NCI-H1436 (cell line): Measurements from ENCODE around the gene CSHL1.

Experiments
- DNase-seq: peaks from one replicate; lab custom pipeline; 2025; lab: John Stamatoyannopoulos, UW

The CSHL1 gene

GRCh38 chr17:63911041-63911635, at the start of gene CSHL1:
Gene CSHL1, minus strand, starts transcription at chr17:63911258. Its CDS starts 62 bp downstream, at chr17:63911196.
- DNase-seq, result no peak

GRCh38 chr17:63960430-63960829, 49.4 kb upstream of the CSHL1 start:
- no peak for DNase-seq

DNA sequence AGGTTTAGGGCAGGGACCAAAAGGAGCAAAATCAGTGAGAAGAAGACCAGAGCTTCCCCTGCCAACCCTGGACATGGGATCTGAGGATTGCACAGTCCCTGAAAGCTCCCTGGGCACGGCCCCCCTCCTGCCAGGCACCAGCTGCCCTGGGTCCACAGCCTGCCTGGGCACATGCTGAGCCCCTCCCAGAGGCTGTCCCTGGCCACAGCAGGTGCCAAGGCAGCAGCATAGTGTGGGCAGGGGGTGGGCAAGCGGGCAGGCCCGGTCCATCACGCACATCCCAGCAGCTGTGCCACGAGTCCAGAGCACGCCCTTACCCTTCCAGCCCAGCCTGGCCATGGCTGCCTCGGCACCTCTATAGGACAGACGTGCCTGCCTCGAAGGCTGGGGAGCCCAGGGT, 48.9 kb upstream of the CSHL1 start:
- DNase-seq, result no peak

GRCh38 chr17:63956296-63956920, 45.4 kb upstream of the CSHL1 start:
- DNase-seq, result no peak

- DNase-seq, result no peak
Observed at GRCh38 chr17:63955791-63956190, 44.7 kb upstream of the CSHL1 start.

GRCh38 chr17:63955232-63955631, 44.2 kb upstream of the CSHL1 start:
- no peak for DNase-seq

DNA sequence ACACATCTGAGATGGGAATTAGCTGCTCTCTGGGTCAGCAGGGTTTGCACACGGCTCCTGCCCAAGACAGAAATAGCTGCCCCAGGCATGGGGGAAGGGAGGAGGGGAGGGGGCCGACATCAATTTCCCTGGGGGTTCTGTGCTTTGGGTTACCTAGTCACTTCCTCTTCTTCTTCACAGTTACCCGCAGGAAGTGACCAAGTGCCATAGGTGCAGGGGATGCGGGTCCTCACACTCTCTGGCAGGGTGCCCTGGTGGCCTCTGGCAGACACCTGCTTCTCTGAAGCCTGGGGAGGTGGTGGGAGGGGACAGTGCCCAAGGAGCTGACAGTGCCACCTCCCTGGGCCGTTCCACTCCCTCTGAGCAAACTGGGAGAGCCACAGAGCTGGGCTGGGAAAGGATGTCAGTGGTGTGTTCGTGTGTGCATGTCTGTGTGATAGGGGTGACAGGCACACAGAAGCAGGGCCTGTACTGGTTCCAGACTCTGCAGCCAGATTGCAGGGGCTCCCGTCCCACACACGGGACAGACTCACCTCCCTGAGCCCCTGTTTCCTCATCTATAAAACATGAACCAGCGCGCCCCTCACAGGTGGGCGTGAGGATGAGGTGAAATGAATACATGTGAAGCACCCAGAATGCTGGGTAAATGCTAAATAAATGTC, 43.5 kb upstream of the CSHL1 start:
- DNase-seq, result peak; percentile 16

- DNase-seq, result no peak
Observed at GRCh38 chr17:63950940-63951907, 40.2 kb upstream of the CSHL1 start.

- no peak for DNase-seq
Observed at GRCh38 chr17:63949576-63950250, 38.7 kb upstream of the CSHL1 start.

- no peak for DNase-seq
Observed at GRCh38 chr17:63948521-63948920, 37.5 kb upstream of the CSHL1 start.

DNA sequence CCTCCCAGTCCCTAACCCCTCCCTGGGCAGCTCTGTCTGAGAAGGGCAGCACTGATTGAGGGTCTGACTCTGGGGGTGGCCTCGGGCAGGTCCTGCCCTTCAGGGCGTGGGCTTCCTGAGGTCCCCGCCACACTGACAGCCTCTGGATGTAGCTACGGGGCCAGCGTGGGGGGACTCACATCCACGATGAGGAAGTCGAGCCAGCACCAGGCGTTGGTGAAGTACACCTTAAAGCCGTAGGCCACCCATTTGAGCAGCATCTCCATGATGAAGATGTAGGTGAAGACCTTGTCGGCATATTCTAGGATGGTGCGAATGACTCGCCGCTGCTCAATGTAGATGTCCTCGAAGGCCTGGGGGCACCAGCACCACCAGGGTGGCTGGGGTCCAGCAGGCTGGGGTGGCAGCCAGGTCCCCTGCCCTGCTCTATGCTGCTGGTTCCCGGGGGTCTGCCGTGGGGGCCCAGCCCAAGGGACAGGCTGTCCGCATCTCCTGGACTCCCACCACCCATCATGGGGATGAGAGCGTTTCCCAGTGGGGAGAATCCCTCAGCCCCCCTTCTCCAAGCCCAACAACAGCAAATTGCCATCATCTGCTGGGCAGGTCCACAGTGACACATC, 36.8 kb upstream of the CSHL1 start:
- DNase-seq, result no peak

DNA sequence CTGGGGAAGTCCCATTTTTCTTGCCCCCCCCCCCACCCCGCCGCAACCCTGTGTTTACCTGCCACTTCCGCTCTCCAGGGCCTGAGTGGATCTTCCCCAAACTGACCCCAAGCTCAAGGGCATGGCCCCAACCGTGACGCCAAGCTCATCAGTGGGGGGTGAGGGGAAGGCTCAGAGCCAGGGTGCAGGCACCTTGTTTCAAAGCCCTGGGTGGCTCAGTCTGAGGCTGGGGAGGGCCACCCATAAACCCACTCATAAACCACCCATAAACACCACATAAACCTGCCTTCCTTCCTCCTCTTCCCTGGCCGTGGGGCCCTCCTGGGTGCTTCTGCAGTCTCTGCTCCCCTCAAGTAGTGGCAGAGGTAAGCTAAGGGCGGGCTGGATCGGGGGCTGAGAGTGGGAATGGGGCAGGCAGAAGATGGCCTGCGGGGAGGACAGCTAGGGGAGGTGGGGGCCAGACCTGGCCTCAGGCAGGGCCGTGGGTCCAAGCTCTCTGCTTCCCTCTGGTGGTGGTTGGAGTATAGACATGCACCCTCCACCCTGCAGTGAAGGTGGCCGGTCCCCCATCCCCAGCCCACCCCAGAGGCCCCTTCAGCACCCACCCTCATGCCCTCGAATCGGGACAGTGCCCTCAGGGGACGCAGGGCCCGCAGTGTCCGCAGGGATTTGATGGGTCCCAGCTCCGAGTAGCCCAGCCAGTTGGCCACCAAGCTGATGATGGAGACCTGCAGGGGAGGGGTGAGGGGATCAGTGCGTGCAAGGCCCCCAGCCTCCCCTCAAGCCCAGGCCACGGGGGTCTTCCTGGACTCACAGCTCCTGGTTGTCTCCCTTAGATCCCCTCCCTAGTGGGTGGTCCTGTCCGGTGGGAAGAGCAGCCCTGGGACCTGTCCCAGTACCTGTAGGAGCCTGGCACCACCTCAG, 35.6 kb upstream of the CSHL1 start:
- DNase-seq, result peak; percentile 58

DNA sequence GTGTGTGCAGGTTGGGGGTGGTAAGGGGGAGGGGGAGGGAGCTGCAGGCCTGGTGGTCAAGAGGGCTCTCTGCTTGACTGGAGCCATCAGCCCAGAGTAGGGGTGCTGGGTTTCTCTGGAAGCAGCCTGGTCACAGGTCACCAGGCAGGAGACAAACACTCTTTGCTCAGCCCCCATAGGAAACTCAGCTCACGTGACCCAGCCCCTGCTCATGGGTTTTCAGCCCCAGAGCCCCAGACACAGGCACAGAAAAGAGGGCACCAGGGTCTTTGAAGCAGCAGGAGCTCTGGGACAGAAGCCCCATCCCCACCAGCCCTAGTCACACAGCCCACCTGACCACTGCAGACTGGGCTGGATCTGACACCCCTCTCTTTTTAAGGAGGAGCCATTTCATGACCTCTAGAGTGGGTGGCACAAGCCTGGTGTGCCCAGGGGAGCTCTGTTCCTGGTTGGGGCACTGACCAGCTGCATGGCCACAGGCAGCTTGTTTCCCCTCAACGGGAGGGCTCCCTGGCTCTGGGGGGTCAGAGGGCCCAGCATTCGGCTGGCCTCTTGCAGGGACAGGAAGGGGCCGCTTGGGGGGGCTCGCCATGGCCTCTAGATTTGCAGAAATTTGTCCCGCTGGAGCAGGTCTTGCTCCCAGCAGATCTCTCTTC, 34.9 kb upstream of the CSHL1 start:
- no peak for DNase-seq

DNA sequence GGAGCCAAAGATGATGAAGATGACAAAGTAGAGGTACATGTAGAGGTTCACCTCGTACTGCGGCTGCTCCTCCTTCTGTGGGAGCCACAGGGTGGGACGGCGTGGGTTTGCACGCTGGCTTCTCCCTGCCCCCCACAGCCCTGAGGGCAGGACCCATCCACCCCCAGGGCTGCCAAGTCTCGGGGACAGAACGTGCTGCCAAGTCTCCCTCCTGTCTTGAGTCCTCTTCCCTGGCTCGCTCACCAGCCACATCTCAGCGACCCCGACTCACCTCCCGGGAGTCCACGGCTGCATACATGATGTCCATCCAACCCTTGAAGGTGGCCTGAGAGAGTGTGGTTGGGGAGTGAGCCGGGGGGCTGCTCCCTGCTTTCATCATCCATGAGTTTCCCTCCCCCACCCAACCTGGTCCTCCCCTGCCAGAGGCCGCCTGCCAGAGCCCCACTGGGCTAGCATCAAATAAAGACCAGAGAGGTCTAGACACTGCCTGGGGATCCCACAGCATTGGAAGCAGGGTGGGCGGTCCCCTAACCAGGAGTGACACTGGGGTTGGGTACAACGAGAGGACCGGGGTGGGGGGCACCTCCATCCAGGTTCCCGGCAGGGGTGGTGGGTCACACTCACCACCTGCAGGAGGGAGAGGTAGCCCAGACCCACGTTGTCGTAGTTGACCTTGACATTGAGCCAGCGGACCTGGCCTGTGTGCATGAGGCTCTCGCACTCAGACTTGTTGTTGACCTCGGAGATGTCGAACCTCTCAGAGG, 33.9 kb upstream of the CSHL1 start:
- DNase-seq, result no peak

- DNase-seq, result no peak
Observed at GRCh38 chr17:63943745-63944144, 32.7 kb upstream of the CSHL1 start.

DNA sequence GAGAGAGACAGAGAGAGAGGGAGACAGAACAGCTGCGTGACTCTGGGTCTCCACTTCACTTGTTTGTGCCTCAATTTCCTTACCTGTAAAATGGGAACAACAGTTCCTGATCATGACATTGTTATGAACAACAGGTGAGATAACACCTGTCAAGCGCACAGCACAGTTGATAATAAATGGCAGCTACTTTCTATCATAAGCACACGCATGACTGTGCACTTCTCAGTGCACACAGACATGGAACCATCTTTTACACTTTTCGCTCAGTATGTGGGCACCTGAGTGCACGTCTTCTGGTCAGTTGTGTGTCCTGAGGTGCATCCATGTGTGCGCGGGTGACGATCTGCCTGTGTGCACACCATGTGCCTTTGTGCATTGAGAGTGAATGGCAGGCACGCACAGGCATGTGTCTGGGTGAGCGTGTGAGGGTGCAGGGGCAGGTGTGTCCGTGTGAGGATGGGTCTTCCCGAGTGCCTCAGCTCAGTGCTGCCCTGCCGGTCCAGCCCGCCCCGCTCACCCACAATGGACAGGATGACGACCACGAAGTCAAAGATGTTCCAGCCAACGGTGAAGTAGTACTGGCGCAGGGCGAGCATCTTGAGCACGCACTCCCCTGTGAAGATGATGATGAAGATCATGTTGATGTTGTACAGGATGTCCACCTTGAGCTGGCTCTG, 31.4 kb upstream of the CSHL1 start:
- DNase-seq, result no peak

DNA sequence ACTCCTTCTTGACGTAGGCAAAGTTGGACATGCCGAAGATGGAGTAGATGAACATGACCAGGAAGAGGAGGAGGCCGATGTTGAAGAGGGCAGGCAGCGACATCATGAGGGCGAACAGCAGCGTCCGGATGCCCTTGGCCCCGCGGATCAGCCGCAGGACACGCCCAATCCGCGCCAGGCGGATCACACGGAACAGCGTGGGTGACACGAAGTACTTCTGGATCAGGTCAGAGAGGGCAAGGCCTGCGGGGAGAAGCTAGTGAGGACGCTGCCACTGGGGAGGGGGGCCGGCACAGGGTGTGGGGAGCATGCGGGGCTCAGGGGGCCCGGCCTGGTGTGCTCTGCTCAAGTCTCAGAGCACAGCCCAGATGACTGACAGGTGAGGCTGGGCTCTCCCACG, 30.7 kb upstream of the CSHL1 start:
- no peak for DNase-seq

GRCh38 chr17:63941162-63941561, 30.1 kb upstream of the CSHL1 start:
- no peak for DNase-seq
